ENCODE data around the gene SULF2. TPM values are rescaled to one million over a fixed set of nuclear protein-coding genes. Genes with fewer than 3 reads are reported as not detected.
"Not testable (repeated sequence)": the region's sequence is repeated elsewhere in the genome, so short reads cannot be mapped to it uniquely, and the experiment has no call there.

Gene SULF2
- total RNA-seq, 1 donor from 2014 or later = 0.66 TPM

DNA sequence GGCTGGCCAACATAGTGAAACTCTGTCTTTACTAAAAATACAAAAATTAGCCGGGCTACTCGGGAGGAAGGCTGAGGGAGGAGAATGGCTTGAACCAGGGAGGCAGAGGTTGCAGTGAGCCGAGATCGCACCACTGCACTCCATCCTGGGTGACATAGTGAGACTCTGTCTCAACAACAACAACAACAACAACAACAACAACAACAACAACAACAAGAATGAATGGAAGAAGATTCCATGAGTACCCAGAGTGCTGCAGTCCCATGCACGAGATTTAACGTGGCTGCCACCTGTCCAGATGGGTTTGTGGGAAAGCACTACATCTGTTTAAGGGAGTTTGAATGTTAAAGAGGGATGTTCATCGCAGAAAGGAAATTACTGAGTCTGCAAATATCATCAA lies 19.7 kb upstream of the SULF2 start:
- intact Hi-C loops (cut with micrococcal nuclease) = not testable (repeated sequence)

DNA sequence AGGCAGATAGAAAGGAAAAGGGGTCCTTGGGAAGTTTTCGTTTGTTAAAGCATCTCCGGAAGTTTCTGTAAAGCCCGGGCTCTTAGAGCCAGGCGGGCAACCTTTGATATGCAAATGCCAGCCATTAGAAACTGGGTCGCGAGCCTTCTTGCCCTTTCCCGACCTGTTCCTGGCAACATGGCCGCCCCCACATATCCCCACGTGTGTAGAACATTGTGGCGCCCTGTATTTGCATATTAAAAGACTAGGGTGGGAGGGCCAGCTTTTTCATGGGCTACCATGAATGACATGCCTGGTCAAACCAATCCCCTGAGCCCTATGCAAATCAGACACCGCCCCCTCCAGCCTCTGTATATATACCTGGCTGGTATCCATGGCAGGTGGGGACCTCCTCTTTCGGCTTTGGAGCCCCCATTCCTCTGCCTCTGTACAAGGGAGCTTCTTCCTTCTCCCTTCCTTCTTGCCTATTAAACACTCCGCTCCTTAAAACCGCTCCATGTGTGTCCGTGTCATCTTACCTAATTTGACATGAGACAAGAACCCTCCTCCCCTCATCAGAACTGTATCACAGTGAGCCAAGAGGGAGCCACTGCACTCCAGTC lies 19.0 kb upstream of the SULF2 start:
- intact Hi-C loops (cut with micrococcal nuclease) = not testable (repeated sequence)

DNA sequence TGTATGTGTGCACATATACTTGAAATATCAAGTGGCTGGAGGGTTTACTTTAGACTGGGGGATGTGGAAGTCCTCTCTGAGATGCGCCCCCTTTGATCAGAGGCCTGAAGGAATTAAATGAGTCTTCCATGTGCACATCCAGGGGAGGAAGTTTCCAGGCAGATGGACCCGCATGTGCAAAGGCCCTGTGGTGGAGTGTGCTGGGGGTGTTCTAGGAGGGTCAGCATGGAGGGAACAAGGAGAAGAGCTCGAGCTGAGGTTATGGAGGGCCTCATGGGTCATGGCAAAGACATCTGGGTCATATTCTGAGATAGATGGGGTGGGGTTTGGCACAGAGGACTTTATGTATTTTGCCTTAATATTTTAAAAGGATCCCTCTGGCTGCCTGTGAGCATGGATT lies 17.7 kb upstream of the SULF2 start:
- intact Hi-C loops (cut with micrococcal nuclease) = no loop called here

DNA sequence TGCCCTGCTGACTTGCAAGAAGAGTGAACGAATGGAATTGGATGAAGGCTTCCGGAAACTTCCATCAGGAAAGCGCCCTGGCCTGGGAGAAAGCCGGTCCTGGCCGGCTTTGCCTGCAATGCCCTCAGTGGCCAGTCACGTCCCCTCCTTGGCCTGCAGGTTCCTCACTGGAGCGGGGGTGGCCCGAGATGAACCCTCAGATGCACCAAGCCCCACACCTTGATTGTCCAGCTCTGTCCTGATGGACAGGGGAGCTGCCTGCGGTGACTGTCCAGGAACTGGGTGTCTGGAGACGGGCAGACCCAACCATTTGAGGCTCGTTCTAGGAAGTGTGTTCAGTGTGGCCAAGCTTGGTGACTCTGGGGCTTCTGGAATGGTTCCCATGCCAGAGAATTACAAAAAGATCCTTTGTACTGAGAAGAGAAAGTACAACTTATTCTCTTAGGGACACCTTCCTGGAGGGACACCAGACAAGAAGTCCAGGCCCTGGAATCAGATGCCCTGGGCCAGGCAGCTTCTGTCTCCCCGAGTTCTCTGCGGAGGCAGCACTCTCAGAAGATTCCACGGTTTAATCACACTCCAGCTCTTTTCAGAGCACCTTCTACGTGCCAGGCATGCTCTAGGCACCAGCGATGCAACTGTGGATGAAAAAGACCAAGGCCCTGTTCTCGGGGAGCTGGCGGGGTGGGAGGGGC lies 17.1 kb upstream of the SULF2 start:
- intact Hi-C loops (cut with micrococcal nuclease) = no loop called here

DNA sequence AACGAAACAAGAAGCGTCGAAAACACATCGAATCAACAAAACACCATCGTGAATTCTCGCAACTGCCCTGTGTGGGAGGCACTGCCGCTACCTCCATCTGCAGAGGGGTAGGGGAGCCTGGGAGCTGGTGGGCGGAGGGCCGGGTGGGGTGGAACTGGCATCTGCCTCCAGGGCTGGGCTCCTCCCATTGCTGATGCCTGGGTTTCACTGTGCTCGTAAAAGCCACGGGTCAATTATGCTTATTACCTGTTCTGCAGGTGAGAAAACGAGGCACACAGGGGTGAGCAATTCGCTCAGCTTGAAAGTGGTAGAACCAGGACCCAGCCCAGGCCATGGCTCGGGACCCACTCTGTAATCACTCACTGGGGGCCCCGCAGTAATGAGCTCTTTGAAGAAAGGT lies 16.5 kb upstream of the SULF2 start:
- intact Hi-C loops (cut with micrococcal nuclease) = no loop called here

DNA sequence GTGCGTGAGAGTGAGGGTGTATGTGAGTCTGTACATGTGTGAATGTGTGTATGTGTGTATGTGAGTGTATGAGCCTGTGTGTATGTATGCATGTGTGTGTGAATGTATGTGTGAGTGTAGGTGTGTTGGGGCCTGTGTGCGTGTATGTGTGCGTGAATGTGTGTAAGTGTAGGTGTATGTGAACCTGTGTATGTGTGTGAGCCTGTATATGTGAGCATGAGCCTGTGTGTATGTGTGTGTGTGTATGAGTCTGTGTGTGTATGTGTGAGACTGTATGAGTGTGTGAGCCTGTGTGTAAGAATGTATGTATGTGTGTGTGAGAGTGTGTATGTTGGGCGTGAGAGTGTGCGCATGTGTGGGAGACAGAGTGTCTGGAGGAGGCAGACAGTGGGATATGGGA lies 15.8 kb upstream of the SULF2 start:
- intact Hi-C loops (cut with micrococcal nuclease) = no loop called here

DNA sequence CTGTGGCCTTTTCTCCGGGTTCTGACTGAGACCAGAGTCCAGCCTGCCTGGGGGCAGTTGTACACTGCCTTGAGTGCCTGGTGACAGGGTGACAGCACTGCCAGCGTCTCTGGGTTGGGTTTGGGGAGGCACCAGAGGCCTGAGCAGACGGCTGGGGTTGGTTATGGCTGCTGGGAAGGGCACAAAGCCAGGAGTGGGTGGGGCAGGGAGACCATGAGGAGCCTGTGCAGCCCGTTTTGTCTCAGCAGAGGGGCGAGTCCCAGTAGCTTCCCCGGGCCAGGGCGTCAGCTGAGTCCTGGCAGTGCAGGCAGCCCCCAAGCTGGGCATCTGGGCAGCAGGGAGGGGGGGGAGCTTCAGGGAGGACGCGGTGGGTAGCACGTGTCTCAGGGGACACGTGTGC lies 15.3 kb upstream of the SULF2 start:
- intact Hi-C loops (cut with micrococcal nuclease) = no loop called here

DNA sequence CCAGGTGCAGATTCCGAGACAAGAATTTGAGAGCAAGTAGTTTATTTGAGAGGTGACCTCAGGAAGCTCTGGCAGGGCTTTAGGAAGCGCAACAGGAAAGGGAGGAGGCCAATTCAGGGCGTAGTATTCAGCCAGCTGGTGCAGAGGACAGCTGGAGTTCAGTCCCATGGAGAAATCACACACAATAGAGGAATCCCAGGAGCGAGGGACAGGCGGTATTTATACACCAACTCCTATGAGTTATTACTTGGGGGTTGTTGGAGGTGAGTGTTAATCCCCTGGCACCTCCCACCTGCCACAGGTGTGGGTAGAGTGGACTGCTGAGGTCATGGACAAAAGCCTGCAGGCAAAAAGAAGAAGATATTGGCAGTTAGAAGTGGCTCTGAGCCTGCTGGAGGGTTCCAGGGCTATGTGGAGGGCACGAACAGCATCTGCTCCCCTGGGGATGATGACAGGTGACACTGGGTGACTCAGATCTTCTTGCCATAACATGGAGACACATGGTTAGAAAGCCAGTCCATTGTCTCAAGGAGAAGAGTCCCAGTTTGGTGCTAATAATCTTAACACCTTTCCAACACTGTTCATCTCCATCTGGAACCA lies 13.9 kb upstream of the SULF2 start:
- intact Hi-C loops (cut with micrococcal nuclease) = no loop called here

DNA sequence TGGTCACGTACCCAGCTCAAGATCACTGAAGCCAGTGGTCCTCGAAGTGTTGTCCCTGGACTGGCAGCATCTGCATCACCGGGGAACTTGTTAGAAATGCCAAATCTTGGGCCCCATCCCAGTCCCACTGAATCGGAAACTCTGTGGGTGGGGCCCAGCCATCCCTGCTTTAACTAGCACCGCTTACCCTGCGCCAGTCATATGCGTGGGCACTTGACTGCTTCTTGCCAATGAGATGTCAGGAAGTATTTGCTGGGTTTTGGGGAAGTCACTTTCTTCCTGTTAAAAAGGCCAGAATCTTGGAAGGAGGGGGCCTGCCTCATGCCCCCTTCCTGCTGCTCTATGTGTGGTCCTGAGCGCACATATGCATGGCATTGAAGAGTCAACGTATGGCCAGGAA lies 11.7 kb upstream of the SULF2 start:
- intact Hi-C loops (cut with micrococcal nuclease) = no loop called here

DNA sequence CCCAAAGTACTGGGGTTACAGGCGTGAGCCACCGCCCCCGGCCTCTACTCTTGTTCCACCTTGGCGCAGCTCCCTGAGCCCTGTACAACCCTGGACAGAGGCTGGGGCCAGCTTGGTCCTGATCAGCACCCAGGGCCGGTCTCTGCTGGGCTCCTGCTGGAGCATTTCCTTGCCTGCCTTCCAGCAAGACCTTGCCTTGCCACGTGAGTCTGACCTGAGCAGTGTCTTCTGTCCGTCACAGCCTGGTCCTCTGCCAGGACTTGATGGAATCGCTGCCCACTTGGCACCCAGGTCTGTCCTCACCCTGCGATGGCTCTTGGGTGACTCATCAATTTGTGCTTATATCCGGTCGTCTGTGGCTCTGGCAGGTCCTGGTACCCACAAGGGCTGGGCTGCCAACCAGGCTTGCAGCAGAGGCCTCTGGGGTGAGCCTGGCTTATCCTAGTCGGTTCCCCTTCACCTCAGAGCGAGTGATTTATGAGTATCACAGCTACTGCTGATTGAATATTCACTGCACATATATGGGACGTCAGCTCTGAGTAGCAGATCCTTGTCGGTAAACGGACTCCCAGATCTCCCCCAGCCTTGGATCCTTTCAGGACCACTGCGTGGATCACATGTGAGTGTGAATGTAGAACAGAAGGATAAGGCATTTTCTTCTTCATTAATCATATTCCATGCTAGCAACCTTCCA lies 10.1 kb upstream of the SULF2 start:
- intact Hi-C loops (cut with micrococcal nuclease) = no loop called here

DNA sequence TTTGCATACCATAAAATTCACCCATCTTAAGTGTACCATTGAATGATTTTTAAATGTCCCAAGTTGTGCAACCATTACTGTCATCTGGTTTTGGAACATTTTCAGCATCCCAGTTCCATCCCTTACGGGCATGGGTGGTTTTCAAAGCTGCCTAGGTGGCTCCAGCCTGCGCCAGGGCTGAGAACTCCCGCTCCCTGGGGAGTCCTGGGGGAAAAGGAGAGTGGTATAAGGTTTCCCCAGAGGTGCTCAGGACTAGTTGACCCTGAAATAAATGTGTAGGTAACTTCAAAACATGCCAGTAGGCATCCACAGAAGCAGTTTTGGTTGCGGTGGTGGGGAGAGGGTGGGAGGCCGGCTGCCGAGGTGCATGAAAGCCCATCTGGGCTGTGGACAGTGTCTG lies 9.0 kb upstream of the SULF2 start:
- intact Hi-C loops (cut with micrococcal nuclease) = not testable (repeated sequence)

DNA sequence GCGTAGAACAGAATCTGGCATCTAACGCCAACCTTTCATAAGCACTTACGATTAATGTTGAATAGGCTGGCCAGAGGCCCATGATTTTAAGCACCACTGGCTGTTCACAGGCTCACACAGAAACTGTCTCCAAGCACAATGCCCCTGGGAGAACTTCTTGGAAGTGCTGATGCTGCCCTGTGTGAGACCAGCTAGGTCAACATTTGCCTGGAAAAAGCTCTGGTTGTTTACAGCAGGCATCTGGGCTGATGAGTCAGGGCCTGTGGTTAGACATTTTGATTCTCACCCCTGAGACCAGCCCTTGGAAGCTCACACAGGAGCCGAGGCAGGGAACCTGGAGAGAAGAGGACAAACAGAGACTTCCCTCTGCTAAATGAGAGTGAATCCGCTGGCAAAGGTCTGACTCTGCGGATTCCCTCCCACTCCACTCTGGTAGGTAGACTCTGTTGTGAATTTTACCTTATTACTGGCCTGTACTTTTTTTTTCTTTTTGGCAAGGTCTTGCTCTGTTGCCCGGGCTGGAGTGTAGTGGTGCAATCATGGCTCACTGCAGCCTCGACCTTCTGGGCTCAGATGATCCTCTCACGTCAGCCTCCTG lies 6.8 kb upstream of the SULF2 start:
- intact Hi-C loops (cut with micrococcal nuclease) = no loop called here

DNA sequence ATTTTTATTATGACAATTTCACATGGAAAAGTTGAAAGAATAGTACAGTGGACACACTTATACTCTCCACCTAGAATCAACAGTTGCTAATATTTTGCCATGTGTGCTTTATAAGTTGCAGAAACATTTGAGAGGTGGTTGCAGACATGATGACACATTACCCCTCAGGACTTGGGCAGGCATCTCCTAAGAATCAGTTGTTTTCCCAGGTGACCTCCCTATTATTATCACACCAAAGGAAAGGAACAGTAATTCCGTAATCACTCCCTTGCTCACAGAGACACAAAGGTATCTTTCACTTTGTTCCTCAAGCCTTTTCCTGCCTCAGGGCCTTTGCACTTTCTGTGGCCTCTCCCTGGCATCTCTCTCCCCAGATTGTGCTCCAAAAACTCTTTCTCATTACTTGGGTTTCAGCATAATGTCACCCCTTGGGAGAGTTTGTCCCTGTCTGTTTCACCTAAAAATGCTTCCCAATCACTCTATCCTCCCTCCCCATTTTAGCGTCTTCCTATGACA lies 5.9 kb upstream of the SULF2 start:
- intact Hi-C loops (cut with micrococcal nuclease) = no loop called here

DNA sequence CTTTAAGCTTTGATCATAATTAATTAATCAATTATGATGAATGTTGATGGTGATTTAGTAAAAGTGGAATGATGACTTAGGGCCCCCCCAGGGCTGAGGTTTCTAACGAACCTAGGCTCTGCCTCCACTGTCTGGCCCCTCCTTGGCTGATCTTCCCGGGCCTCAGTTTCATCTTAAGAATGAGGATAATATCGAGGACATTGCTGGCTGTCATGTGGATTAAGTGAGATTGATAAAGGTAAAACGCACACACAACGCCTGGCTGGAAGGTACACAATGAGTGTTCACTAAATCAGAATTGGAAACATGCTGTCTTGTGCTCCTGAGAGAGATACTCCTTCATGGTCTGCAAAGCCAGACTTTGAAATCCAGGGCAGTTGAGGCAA lies 5.3 kb upstream of the SULF2 start:
- intact Hi-C loops (cut with micrococcal nuclease) = no loop called here

DNA sequence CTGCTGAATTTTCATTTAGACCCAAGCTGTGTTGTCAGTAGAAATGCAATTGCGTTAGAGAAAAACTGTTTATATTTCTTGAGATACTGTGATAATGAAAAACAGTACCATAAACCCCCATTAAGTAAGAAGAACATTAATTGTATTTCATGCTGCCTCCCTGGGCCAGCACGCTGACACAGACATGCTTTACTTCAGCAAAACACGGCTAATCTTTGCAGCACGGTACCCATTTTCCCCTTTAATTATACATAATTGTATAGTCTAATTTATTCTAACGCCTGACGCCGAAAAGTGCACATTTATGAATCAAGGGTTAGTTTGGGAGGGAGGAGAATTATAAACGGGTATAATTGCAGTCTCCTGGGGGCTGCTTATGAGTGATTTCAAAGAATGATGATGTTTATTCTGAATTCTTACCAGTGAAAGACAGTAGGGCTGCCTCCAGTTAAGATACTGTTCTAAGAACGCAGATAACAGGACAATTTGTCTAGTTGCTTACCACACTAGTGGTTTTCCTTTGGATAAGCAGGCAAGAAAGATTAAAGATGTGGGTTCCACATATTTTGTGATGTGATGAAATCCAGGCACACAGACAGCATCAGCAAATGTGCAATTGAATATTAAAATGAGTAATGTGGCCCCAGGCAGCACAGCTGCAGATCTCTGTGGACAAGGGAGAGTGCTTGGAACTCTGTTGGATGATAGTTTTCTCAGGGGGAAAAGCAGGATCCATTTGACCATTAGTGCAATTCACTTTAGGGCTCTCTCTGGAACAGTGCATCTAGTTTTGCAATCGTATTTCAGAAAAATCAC lies 4.7 kb upstream of the SULF2 start:
- intact Hi-C loops (cut with micrococcal nuclease) = loop anchor here (5.0 kb wide), 1 partner anchor 63 kb away; no protein-coding TSS in a partner anchor

DNA sequence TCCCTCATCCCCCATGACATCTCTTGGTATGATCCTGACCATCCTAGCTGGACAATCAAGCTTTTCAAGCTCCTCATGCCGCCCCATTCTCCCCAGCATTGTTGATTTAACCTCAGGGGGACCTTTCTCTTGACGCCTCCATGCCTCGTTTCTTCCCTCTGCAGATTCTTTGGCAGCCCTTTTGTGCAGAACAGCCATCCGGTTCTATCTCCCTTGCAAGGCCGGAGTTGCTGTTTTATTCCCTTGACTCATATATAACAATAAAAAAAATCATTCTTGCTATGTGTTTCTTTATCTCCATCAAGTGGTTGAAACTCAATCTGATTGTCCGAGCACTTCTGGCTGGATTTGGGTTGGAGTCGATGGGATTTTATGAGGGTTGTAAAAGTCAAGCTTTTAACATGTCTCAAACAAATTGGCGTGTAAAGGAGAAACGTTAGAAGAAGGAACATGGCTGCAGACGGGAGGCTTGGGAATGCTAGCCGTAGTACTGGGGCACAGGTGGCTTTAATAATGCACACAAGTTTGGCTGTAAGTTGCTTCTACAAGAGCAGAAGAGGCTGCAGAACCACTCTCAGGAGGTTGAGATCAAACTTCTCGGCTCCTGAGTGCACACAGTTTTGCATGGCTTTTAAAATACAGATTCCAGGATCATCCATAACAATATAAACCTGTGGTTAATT lies 3.9 kb upstream of the SULF2 start:
- intact Hi-C loops (cut with micrococcal nuclease) = loop anchor here (5.0 kb wide), 1 partner anchor 62 kb away; no protein-coding TSS in a partner anchor

DNA sequence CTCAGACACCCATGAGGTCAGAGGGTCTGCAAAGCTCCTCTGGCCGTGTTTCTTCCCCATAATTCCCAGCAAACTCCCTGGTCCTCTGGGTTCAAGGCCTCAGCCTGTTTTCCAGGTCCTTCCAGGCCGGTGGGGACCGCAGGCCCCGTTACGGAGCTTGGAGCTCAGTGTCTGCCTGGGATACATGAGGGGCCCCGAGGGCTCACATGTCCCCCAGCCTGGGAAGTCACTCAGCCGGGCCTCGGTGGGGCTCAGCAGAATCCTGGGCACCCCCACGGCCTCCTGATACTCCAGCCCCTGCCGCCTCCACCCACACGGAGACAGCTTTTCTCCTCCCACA lies 3.4 kb upstream of the SULF2 start:
- intact Hi-C loops (cut with micrococcal nuclease) = loop anchor here (5.0 kb wide), 1 partner anchor 61 kb away; no protein-coding TSS in a partner anchor

DNA sequence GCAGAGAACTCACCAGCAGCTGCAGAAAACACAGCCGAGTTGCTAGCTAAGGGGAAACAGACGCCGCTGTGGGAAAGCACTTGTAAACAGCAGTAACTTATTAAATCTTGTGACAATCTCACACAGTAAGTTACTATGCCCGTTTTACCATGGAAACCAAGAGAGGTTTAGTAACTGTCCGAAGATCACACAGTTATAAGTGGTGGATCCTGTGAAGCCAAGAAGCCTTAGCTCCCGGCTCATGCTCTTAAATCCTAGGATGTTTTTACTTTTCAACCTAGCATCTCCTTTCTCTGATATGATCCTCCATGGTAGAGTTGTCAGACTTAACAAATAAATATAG lies 1.5 kb upstream of the SULF2 start:
- intact Hi-C loops (cut with micrococcal nuclease) = loop anchor here (5.0 kb wide), 1 partner anchor 59 kb away; no protein-coding TSS in a partner anchor

DNA sequence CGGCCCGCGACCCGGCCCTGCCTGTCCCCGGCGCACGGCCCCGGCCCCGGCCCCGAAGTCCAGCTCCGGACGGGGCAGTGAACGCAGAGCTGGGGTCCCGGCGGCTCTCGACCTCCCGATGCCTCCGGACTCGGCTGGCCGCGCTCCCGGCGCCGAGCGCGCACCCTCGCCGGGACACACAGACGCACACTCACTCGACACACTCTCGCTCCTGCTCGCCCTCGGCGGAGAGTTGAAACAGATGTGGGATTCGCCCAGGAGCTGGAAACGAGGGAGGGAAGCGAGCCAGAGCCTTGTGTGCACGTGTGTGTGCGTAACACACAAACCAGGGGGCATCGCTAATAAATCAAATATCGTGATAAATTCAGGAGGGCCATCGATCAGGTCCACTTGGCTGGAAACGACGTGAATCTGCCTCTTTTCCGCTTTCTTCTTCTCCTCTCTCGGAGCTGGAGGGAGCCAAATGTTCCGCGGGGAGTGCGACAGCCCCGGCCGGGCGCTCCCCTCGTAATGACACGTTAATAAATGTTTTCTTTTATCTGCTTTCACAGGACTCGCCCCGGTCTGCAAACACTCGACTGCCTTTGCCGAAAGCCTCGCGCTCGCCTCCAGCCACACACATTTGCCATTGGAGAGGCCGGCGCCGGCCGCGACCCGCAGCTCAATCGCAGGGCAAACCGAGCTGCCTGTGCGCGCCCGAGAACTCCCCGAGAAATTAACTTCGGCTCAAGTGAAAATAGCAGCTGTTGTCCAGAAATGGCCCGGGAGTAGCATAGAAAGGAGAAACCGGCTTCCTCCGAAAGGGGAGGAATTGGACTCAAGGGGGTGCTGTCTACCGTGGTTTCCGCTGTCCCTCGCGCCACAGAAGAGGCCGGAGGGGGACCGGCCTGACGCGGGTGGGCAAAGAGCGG lies 828 bp upstream of the SULF2 start:
- intact Hi-C loops (cut with micrococcal nuclease) = loop anchor here (5.0 kb wide), 1 partner anchor 59 kb away; no protein-coding TSS in a partner anchor

All from T-helper 2 cell treated with Interferon-gamma antibody and Interleukin-4, amounts not matched to agents 100 ng/mL and 5 ng/mL, for 36 hours (primary cell).